ENCODE data around the gene ANK2.

GRCh38 chr4:113094331-113094730 is 44.9 kb downstream of the ANK2 start:
- TF ChIP-seq EZH2phosphoT487 (IDR thresholded peaks at IDR 0.05; ENCODE audit: borderline replicate concordance): no peak
- TF ChIP-seq CTCF (IDR thresholded peaks at IDR 0.05 in 2 of 3, conservative IDR thresholded peaks at IDR 0.05 in 1 of 3; ENCODE audit: borderline replicate concordance in 1 of 3, insufficient read depth in 1 of 3, low read depth in 2 of 3, low read length in 2 of 3): no peak
